Measurements from ENCODE around the gene HTATSF1.

Gene HTATSF1

DNA sequence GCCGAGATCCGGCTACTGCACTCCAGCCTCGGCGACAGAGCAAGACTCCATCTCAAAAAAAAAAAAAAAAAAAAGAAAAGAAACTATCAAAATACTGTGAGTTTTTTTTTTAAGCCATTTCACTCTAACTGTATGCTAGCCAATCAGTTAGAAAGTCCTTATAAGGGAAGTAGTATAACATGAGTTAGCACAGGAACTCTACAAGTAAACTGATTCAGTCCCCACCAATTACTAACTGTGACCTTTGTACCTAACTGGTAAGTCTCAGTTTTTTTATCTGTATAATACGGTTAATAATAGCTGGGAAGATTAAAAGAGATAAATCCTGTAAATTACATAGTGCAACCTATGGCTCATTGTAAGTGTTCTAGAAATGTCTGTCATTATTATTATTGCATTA is 44.8 kb upstream of the HTATSF1 start:
- H3K4me2 ChIP-seq (ENCODE audit: low read length, poor library complexity, severe bottlenecking), result no peak overlapping the region
- H3K4ac ChIP-seq (ENCODE audit: low read depth in 1 of 2, low read length in 2 of 2), result no peak overlapping the region
- WGBS, result no CpG with 5 or more reads among the region's 5 CpGs
- H4K8ac ChIP-seq (ENCODE audit: low read length), result no peak overlapping the region
- H3K9ac ChIP-seq (ENCODE audit: low read length), result no peak overlapping the region
- no peak overlapping the region for H4K91ac ChIP-seq (ENCODE audit: low read length)
- H3K79me1 ChIP-seq (replicated peaks; ENCODE audit: low read length, poor library complexity, severe bottlenecking), result no peaks in the 10 kb centered on the region
- no peaks in the 10 kb centered on the region for H3K9me3 ChIP-seq (ENCODE audit: control insufficient read depth, low read length)
- no peak overlapping the region for H3K27ac ChIP-seq (ENCODE audit: low read length, poor library complexity, severe bottlenecking)
- H3K18ac ChIP-seq (ENCODE audit: low read depth in 1 of 2, low read length in 2 of 2), result no peak overlapping the region
- H3K23ac ChIP-seq (ENCODE audit: low read length in 2 of 2), result no peak overlapping the region
- no peak overlapping the region for H2BK15ac ChIP-seq (ENCODE audit: low read depth, poor library complexity, severe bottlenecking)
- H3K4me3 ChIP-seq (ENCODE audit: insufficient read depth in 1 of 2, low read depth in 1 of 2, low read length in 2 of 2), result no peak overlapping the region
- H2BK5ac ChIP-seq (ENCODE audit: low read depth, low read length, poor library complexity, severe bottlenecking), result no peak overlapping the region
- no peak overlapping the region for H2AK5ac ChIP-seq (ENCODE audit: low read length, severe bottlenecking)
- no peak overlapping the region for H2BK12ac ChIP-seq (ENCODE audit: low read length in 2 of 2)
- H2AFZ ChIP-seq (ENCODE audit: low read depth, low read length), result no peak overlapping the region
- H2BK120ac ChIP-seq (ENCODE audit: low read depth, low read length), result no peak overlapping the region
- H3K14ac ChIP-seq (ENCODE audit: low read length in 2 of 2), result no peak overlapping the region
- H3K27me3 ChIP-seq (ENCODE audit: control insufficient read depth in 1 of 2, insufficient read depth in 1 of 2, low read length in 2 of 2), result no peaks in the 10 kb centered on the region
- no peak for DNase-seq
- no peaks in the 10 kb centered on the region for H3K4me1 ChIP-seq (ENCODE audit: control insufficient read depth, insufficient read depth, low read depth, low read length)
- no peaks in the 10 kb centered on the region for H3K36me3 ChIP-seq (ENCODE audit: control insufficient read depth in 1 of 2, insufficient read depth in 2 of 2, low read depth in 1 of 2, low read length in 2 of 2)

- no peak overlapping the region for H2AFZ ChIP-seq (ENCODE audit: low read depth, low read length)
- no peak overlapping the region for H3K4me2 ChIP-seq (ENCODE audit: low read length, poor library complexity, severe bottlenecking)
- no peak overlapping the region for H3K9ac ChIP-seq (ENCODE audit: low read length)
- no peak overlapping the region for H3K18ac ChIP-seq (ENCODE audit: low read depth in 1 of 2, low read length in 2 of 2)
- H3K27ac ChIP-seq (ENCODE audit: low read length, poor library complexity, severe bottlenecking), result no peak overlapping the region
- H3K23ac ChIP-seq (ENCODE audit: low read length in 2 of 2), result no peak overlapping the region
- H4K91ac ChIP-seq (ENCODE audit: low read length), result no peak overlapping the region
- no peak overlapping the region for H3K14ac ChIP-seq (ENCODE audit: low read length in 2 of 2)
- no peak overlapping the region for H2BK15ac ChIP-seq (ENCODE audit: low read depth, poor library complexity, severe bottlenecking)
- no peaks in the 10 kb centered on the region for H3K36me3 ChIP-seq (ENCODE audit: control insufficient read depth in 1 of 2, insufficient read depth in 2 of 2, low read depth in 1 of 2, low read length in 2 of 2)
- no peaks in the 10 kb centered on the region for H3K79me1 ChIP-seq (replicated peaks; ENCODE audit: low read length, poor library complexity, severe bottlenecking)
- no peaks in the 10 kb centered on the region for H3K9me3 ChIP-seq (ENCODE audit: control insufficient read depth, low read length)
- no peak overlapping the region for H2BK120ac ChIP-seq (ENCODE audit: low read depth, low read length)
- H3K4ac ChIP-seq (ENCODE audit: low read depth in 1 of 2, low read length in 2 of 2), result no peak overlapping the region
- no CpG with 5 or more reads among the region's 1 CpG for WGBS
- H3K27me3 ChIP-seq (ENCODE audit: control insufficient read depth in 1 of 2, insufficient read depth in 1 of 2, low read length in 2 of 2), result no peaks in the 10 kb centered on the region
- H2AK5ac ChIP-seq (ENCODE audit: low read length, severe bottlenecking), result no peak overlapping the region
- H3K4me3 ChIP-seq (ENCODE audit: insufficient read depth in 1 of 2, low read depth in 1 of 2, low read length in 2 of 2), result no peak overlapping the region
- H3K4me1 ChIP-seq (ENCODE audit: control insufficient read depth, insufficient read depth, low read depth, low read length), result no peaks in the 10 kb centered on the region
- no peak overlapping the region for H2BK12ac ChIP-seq (ENCODE audit: low read length in 2 of 2)
- no peak for DNase-seq
- H4K8ac ChIP-seq (ENCODE audit: low read length), result no peak overlapping the region
- no peak overlapping the region for H2BK5ac ChIP-seq (ENCODE audit: low read depth, low read length, poor library complexity, severe bottlenecking)
Observed at GRCh38 chrX:136453114-136453513, 44.3 kb upstream of the HTATSF1 start.

GRCh38 chrX:136453771-136454170 is 43.6 kb upstream of the HTATSF1 start:
- Histone ChIP-seq H2BK12ac (ENCODE audit: low read length in 2 of 2) (no peak overlapping the region), H2BK5ac (ENCODE audit: low read depth, low read length, poor library complexity, severe bottlenecking) (no peak overlapping the region), H3K18ac (ENCODE audit: low read depth in 1 of 2, low read length in 2 of 2) (no peak overlapping the region), H4K8ac (ENCODE audit: low read length) (no peak overlapping the region), H3K79me1 (replicated peaks; ENCODE audit: low read length, poor library complexity, severe bottlenecking) (no peaks in the 10 kb centered on the region), H3K36me3 (ENCODE audit: control insufficient read depth in 1 of 2, insufficient read depth in 2 of 2, low read depth in 1 of 2, low read length in 2 of 2) (no peaks in the 10 kb centered on the region), H2BK15ac (ENCODE audit: low read depth, poor library complexity, severe bottlenecking) (no peak overlapping the region), H3K4me1 (ENCODE audit: control insufficient read depth, insufficient read depth, low read depth, low read length) (no peaks in the 10 kb centered on the region), H3K9ac (ENCODE audit: low read length) (no peak overlapping the region), H3K9me3 (ENCODE audit: control insufficient read depth, low read length) (no peaks in the 10 kb centered on the region), H3K27me3 (ENCODE audit: control insufficient read depth in 1 of 2, insufficient read depth in 1 of 2, low read length in 2 of 2) (no peaks in the 10 kb centered on the region), H2BK120ac (ENCODE audit: low read depth, low read length) (no peak overlapping the region), H3K14ac (ENCODE audit: low read length in 2 of 2) (no peak overlapping the region), H3K27ac (ENCODE audit: low read length, poor library complexity, severe bottlenecking) (no peak overlapping the region), H3K4me3 (ENCODE audit: insufficient read depth in 1 of 2, low read depth in 1 of 2, low read length in 2 of 2) (no peak overlapping the region), H4K91ac (ENCODE audit: low read length) (no peak overlapping the region), H3K4ac (ENCODE audit: low read depth in 1 of 2, low read length in 2 of 2) (no peak overlapping the region), H2AFZ (ENCODE audit: low read depth, low read length) (no peak overlapping the region), H2AK5ac (ENCODE audit: low read length, severe bottlenecking) (no peak overlapping the region), H3K23ac (ENCODE audit: low read length in 2 of 2) (no peak overlapping the region), H3K4me2 (ENCODE audit: low read length, poor library complexity, severe bottlenecking) (no peak overlapping the region)
- no peak for DNase-seq
- WGBS, result 14% methylated on average over 1 of the region's 1 CpG

- Histone ChIP-seq H3K14ac (ENCODE audit: low read length in 2 of 2) (no peak overlapping the region), H3K4me2 (ENCODE audit: low read length, poor library complexity, severe bottlenecking) (no peak overlapping the region), H3K36me3 (ENCODE audit: control insufficient read depth in 1 of 2, insufficient read depth in 2 of 2, low read depth in 1 of 2, low read length in 2 of 2) (no peaks in the 10 kb centered on the region), H3K4me3 (ENCODE audit: insufficient read depth in 1 of 2, low read depth in 1 of 2, low read length in 2 of 2) (no peak overlapping the region), H3K9ac (ENCODE audit: low read length) (no peak overlapping the region), H2AFZ (ENCODE audit: low read depth, low read length) (no peak overlapping the region), H2BK5ac (ENCODE audit: low read depth, low read length, poor library complexity, severe bottlenecking) (no peak overlapping the region), H3K23ac (ENCODE audit: low read length in 2 of 2) (no peak overlapping the region), H2BK12ac (ENCODE audit: low read length in 2 of 2) (no peak overlapping the region), H3K27me3 (ENCODE audit: control insufficient read depth in 1 of 2, insufficient read depth in 1 of 2, low read length in 2 of 2) (no peaks in the 10 kb centered on the region), H2BK120ac (ENCODE audit: low read depth, low read length) (no peak overlapping the region), H4K91ac (ENCODE audit: low read length) (no peak overlapping the region), H3K27ac (ENCODE audit: low read length, poor library complexity, severe bottlenecking) (no peak overlapping the region), H3K9me3 (ENCODE audit: control insufficient read depth, low read length) (no peaks in the 10 kb centered on the region), H2BK15ac (ENCODE audit: low read depth, poor library complexity, severe bottlenecking) (no peak overlapping the region), H4K8ac (ENCODE audit: low read length) (no peak overlapping the region), H3K79me1 (replicated peaks; ENCODE audit: low read length, poor library complexity, severe bottlenecking) (no peaks in the 10 kb centered on the region), H3K4me1 (ENCODE audit: control insufficient read depth, insufficient read depth, low read depth, low read length) (no peaks in the 10 kb centered on the region), H2AK5ac (ENCODE audit: low read length, severe bottlenecking) (no peak overlapping the region), H3K18ac (ENCODE audit: low read depth in 1 of 2, low read length in 2 of 2) (no peak overlapping the region), H3K4ac (ENCODE audit: low read depth in 1 of 2, low read length in 2 of 2) (no peak overlapping the region)
- DNase-seq, result no peak
- WGBS, result no CpG with 5 or more reads among the region's 6 CpGs
Observed at GRCh38 chrX:136456133-136456532, 41.3 kb upstream of the HTATSF1 start.

All from mesenchymal stem cell (in vitro differentiated cells and primary cell).